GM18951 (cell line): Measurements from ENCODE around the gene SKOR1.

Source experiments
- POLR2A ChIP-seq: IDR thresholded peaks from 4 replicates; pipeline ENCODE4 v1.6.1; 2011; ENCODE audit warnings: mild to moderate bottlenecking; ENCODE audit not compliant: insufficient read length, insufficient read depth; ENCODE audit errors: extremely low read depth
- in situ Hi-C: fragments of 300-500 bp; cut with MboI; formaldehyde crosslinking; loops from one replicate; pipeline ENCODE4 v1.12.0; 2022; ENCODE audit warnings: low sequenced_read_pairs, mixed read lengths, inconsistent platforms; ENCODE audit not compliant: unreplicated experiment

Gene SKOR1, protein sequence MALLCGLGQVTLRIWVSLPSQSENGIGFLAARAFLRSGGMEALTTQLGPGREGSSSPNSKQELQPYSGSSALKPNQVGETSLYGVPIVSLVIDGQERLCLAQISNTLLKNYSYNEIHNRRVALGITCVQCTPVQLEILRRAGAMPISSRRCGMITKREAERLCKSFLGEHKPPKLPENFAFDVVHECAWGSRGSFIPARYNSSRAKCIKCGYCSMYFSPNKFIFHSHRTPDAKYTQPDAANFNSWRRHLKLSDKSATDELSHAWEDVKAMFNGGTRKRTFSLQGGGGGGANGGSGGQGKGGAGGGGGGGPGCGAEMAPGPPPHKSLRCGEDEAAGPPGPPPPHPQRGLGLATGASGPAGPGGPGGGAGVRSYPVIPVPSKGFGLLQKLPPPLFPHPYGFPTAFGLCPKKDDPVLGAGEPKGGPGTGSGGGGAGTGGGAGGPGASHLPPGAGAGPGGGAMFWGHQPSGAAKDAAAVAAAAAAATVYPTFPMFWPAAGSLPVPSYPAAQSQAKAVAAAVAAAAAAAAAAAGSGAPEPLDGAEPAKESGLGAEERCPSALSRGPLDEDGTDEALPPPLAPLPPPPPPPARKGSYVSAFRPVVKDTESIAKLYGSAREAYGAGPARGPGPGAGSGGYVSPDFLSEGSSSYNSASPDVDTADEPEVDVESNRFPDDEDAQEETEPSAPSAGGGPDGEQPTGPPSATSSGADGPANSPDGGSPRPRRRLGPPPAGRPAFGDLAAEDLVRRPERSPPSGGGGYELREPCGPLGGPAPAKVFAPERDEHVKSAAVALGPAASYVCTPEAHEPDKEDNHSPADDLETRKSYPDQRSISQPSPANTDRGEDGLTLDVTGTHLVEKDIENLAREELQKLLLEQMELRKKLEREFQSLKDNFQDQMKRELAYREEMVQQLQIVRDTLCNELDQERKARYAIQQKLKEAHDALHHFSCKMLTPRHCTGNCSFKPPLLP

DNA sequence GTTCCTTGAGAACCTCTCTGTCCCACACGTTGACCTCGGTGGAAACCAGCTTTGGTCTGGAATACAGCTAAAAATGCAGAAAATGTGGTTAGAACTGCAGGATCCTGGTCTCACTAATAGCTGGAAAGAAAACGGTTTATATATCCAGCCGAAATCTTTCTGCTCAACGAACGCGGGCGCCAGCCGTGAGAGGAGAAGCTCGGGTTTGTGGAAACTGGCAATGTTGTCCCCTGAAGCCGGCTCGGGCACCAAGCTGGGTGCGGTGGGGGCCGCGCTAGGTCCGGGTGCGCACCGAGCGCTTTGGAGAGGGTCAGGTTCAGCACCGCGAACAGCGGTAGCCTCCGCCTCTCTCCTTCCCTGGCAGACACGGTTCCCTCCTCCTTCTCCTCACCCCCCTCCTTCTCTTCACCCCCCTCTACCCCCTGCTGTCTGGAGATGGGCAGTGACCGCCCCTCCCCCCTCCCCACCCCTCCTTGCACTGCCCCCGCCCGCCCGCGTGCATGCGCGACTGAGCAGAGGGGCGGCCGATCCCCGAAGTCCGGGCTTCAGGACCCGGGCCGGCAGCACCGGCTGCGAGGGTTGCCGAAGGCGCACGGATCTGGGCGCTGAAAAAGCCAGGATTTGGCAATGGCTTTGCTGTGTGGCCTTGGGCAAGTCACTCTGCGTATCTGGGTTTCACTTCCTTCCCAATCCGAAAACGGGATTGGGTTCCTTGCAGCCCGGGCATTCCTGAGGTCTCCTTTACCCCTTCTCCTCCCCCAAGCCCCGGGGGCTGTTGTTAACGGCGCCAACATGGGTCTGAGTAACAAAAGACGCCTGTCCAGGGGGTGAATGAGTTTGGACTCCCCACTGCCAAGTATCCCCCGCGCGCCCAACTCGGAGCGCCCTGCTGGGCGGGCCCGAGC is at the start of gene SKOR1:
Gene SKOR1 (plus strand): TSS at position 534 of the 905 bp plus-strand sequence. CDS start 94 bp downstream, at position 628.
- no peak for TF ChIP-seq POLR2A
- in situ Hi-C loops = no loop called here

DNA sequence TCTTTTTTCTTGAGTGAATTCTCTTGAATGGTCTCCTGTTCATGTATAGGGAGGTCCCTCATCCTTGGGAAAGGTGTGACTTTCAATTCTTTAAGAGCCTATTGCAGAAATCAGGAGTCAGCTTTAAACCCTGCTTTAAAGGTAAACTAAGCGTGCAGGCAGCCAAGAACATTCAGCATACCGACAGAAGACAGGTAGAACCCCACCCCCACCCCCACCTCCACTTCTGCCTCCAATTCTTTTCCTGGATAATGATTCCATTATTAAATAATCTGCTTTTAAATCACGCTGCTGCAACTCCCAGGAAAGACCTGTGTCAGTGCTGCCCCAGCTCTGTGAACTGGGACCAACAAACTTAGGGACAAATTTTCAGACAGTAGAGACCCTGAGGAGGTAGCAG is 49.3 kb upstream of the SKOR1 start:
- in situ Hi-C loops = no loop called here
- no peak for TF ChIP-seq POLR2A

DNA sequence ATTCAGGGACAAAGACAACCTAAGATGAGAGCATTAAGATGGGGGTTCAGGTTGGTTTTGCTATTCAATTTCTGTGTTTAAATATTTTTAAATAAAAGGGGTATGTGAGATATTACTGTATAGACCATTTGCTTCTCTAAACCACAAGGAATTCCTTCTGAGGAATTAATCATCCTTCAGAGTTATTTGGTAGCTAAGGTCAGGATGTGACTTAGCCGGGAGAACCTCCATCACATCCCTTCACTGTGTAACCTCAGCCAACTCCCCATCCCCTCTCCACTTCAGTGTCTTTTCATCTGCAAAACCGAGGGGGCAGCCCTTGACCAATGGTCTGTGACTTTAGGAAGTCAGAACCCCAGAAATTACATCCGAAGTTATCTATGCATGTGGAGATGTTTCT is 48.7 kb upstream of the SKOR1 start:
- TF ChIP-seq POLR2A = no peak

DNA sequence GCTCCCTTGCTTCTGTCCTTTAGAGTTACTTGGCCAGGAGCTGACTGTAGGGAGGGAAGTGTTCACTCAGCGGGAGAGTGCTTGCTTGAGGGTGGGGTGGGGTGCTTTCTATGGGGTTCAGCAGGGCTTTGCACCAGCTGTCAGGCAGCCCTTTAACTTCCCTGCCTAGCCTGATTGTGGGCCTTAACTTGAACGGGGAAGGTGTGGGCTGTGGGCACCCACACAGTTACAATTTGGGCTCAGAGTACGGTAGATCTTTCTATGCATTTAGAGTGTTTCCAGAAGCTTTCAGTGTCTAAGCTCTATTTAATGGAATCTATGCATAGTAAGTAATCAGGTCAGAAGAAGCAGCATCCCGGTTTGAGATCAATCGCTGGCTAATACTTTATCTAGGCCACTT is 48.2 kb upstream of the SKOR1 start:
- in situ Hi-C loops = no loop called here
- no peak for TF ChIP-seq POLR2A

More for the DNA sequence above, 48.7 kb upstream of the SKOR1 start:
- in situ Hi-C loops = no loop called here

DNA sequence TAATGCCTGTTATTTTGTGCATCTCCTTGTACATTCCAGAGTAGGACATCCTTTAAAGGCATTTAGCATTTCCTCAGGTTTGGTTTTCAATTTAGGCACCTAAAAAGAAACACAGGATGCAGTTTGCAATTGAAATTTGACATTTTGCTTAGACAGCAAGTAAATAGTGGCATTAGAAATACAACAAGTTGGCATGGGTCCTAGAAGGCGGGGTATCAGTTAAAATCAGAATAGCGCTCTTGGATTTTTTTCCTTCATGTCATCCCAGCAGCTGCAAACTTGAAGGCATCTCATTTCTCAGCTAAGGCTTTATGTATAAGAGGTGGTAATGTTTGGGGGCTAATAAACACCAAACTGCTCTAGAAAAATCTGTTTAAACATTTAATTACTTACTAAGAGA is 47.5 kb upstream of the SKOR1 start:
- no peak for TF ChIP-seq POLR2A
- in situ Hi-C loops = no loop called here

DNA sequence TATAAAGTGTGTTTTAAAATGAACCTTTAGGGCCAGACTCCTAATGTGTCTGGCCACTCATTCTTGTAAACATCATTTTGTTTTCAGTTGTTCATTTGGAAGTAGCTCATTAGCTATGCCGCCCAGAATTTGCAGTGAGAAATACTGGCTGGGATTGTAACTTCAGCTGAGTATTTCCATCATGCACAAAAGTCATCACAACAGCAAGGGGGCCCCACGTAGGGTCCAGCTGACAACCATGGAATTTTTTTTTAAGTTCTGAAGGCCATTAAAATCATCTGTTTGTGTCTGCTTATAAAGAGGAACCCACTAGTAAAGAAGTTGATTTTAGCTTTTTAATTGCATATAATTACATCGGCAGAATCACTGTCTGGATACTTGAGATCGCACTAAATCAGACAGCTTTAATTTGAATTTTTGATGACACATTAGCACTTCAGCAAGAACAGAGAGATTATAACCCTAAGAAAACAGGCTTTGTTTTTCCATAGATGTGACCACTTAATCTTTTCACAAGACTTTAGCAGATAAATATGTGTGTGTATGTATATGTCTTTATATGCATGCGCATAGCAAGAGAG is 46.3 kb upstream of the SKOR1 start:
- in situ Hi-C loops = no loop called here
- no peak for TF ChIP-seq POLR2A

DNA sequence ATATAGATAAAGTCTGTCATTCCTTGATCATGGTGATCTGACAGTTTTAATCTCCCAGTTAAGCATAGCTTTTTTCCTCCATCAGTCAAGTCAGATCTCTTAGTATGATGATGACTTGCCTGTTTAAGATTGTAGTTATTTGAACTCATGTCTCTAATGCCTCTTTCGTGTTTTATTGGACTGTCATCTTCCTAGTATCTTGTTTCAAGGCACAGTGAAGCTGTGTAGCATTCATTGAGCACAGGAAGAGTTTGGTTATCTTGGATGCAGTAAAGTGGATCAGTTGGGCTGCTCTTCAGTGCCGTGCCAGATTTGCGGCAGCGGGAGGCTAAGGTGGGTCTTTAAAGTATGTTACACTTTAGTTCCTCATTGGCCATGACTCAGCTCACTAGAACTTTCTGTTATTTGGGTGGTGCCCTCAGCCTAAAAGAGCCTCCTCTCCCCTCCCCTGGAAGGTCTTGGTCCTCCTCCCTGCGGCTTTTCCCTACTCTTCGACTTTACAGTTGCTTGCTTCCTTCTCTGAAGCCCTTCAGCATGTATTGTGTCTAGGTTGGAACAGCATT is 45.7 kb upstream of the SKOR1 start:
- no peak for TF ChIP-seq POLR2A
- in situ Hi-C loops = no loop called here

DNA sequence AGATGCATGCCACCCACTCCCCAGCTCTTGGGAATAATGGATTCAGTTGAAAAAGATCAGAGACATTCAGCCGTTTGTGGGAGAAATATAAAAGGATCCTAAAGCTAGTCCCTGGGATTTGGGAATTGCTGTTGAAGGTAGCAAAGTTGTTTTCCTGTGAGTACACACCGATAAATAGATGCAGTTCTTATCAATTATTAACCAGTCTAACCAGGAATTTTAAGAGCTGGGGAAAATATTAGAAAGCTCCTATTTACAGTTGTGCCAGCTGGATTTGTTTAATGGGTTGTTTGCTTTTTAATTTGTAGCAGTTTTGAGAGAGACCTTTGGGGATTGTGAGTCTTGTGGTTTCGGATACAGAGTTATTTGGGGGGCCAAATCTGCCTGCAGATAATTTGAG is 44.2 kb upstream of the SKOR1 start:
- no peak for TF ChIP-seq POLR2A
- in situ Hi-C loops = no loop called here

DNA sequence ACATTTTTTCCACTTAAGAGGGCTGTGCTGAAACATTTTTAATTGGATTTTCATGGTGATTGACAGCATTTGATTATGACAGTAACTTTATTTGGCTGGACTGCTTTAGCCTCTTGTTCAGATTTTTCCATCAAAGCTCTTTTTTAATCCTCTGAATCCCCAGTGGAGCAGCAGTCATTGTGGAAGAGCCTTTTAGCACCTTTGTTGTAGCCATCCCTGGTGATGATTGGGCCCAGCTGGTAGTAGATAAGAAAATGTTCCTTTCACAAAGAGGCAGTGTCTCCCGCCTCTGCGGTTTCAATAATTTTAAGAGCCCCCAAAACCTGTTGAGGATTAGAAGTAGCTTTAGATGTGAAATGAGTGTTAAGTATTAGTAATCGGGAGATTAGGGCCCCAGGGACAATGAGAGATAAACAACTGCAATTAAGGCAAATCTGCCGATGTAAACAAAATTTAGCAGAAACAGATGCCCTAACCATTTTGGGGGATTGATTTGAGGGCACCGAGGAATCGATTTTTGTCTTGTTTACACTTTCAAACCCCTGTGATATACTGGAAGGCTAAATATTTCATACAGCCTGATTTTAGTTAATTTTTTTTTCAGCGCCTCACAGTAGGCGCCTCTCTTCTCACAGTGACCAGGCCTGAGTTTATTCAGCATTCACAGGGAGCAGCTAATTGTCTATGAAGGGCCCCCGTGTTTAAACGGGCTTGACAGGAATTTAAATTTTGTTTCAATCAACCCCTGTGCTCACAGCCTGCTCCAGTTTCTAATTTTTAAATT is 43.2 kb upstream of the SKOR1 start:
- no peak for TF ChIP-seq POLR2A
- in situ Hi-C loops = no loop called here

DNA sequence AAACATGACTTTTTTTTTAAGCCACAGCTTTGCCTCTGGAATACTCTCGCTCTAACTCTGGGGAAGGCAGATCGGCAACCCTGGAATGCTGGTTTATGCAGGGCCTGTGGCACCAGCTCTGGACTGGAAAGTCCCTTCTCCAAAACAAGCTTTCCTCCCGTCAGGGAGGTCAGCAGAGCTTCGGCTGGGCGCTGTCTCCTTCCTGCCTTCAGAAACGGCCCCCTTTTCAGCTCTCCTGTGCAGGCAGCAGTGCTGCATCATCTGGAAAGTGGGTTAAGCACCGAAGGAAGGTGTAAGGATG is 42.7 kb upstream of the SKOR1 start:
- in situ Hi-C loops = no loop called here
- TF ChIP-seq POLR2A = no peak

DNA sequence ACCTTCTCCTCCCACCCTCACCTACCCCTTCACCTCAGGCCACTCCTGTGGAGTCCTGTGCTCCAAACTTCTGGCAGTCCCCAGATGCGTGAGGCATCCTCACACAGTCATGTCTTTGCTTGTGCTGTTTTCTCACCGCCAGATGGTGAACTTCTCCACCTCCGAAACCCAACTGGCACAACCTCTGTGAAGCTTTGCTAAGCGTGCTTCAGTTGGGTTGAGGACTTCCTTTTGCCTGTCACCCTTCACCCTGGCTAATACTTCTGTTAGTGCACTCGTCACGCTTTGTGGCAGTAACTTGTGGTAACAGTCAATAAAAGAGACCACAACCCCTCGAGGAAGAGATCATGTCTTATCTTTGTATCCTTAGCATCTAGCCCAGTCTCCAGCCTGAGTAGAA is 42.0 kb upstream of the SKOR1 start:
- in situ Hi-C loops = no loop called here
- no peak for TF ChIP-seq POLR2A
